A673 (cell line): ENCODE data around the gene BAZ1A. TPM values are rescaled to one million over a fixed set of nuclear protein-coding genes. Genes with fewer than 3 reads are reported as not detected.

ENCODE experiments used
- BruUV-seq: library from RNA; stranded (reverse); fragments of 400-500 nt; replicated peaks from 2 replicates; lab custom pipeline; 2021; lab: Mats Ljungman, UMichigan
- CTCF ChIA-PET: fragments of 300-600 bp; sonication (Branson Sonifier 250); formaldehyde crosslinking; loops from one replicate; lab custom pipeline; 2022; ENCODE audit warnings: antibody characterized with exemption; lab: Charles Lee
- POLR2A ChIA-PET: fragments of 300-600 bp; sonication (Branson Sonifier 250); formaldehyde crosslinking; loops from one replicate; lab custom pipeline; 2022; ENCODE audit warnings: antibody characterized with exemption; ENCODE audit not compliant: low non-redundant PET; lab: Charles Lee
- DNase-seq: peaks from one replicate; pipeline ENCODE4 v3.0.0-alpha.2; 2015; ENCODE audit warnings: low spot score
- H3K27ac ChIP-seq: fragments of 200-600 bp; sonication (generic); 2 replicates; pipeline ENCODE4 v1.5.1; 2016; ENCODE audit warnings: mixed run types, low read depth, mild to moderate bottlenecking, mixed read lengths, antibody characterized with exemption, low read length; ENCODE audit not compliant: poor library complexity, severe bottlenecking
- H3K27me3 ChIP-seq: fragments of 200-600 bp; sonication (generic); replicated peaks from 2 replicates; pipeline ENCODE4 v1.6.1; 2017; ENCODE audit warnings: mixed run types, low read depth, mild to moderate bottlenecking, mixed read lengths, antibody characterized with exemption, low read length; ENCODE audit not compliant: insufficient read depth, poor library complexity
- H3K36me3 ChIP-seq: fragments of 200-600 bp; sonication (generic); 2 replicates; pipeline ENCODE4 v1.6.1; 2016; ENCODE audit warnings: mixed run types, mild to moderate bottlenecking, mixed read lengths, antibody characterized with exemption, low read length; ENCODE audit not compliant: insufficient read depth, poor library complexity, severe bottlenecking
- H3K4me1 ChIP-seq: fragments of 200-600 bp; sonication (generic); 2 replicates; pipeline ENCODE4 v1.6.1; 2017; ENCODE audit warnings: mixed run types, mild to moderate bottlenecking, mixed read lengths, antibody characterized with exemption, low read length; ENCODE audit not compliant: insufficient read depth, poor library complexity, severe bottlenecking
- H3K4me3 ChIP-seq: fragments of 200-600 bp; sonication (generic); 2 replicates; pipeline ENCODE4 v1.5.1; 2016; ENCODE audit warnings: low read depth, mixed run types, mild to moderate bottlenecking, mixed read lengths, low read length; ENCODE audit not compliant: poor library complexity, severe bottlenecking
- H3K9me3 ChIP-seq: fragments of 200-600 bp; sonication (generic); 2 replicates; pipeline ENCODE4 v1.6.1; 2016; ENCODE audit warnings: mixed run types, low read depth, mild to moderate bottlenecking, mixed read lengths, antibody characterized with exemption, low read length; ENCODE audit not compliant: poor library complexity, severe bottlenecking
- EZH2 ChIP-seq: fragments of 200-600 bp; sonication (generic); IDR thresholded peaks from 2 replicates; pipeline ENCODE4 v1.6.1; 2017; ENCODE audit warnings: borderline replicate concordance, low read depth, mild to moderate bottlenecking, mixed read lengths, antibody characterized with exemption, low read length; ENCODE audit not compliant: poor library complexity, severe bottlenecking
- intact Hi-C: fragments of 100-400 bp; cut with micrococcal nuclease; formaldehyde crosslinking; loops from one replicate; pipeline ENCODE4 v1.10.0; 2022; ENCODE audit not compliant: unreplicated experiment
- total RNA-seq: library from RNA; stranded (reverse); gene quantifications from 2 replicates; pipeline ENCODE4 v1.2.3, GENCODE V29; 2021
- TF ChIP-seq, protein P1 (sequence below): fragments of 300-800, 200-600 bp; sonication (generic); conservative IDR thresholded peaks from 2 replicates; pipeline ENCODE4 v1.5.1; 2017; ENCODE audit warnings: low read depth, mild to moderate bottlenecking, antibody characterized with exemption, low read length, moderate library complexity, mixed read lengths

BAZ1A gene
- total RNA-seq, 1 experiment from 2014 or later = 70.3 TPM

DNA sequence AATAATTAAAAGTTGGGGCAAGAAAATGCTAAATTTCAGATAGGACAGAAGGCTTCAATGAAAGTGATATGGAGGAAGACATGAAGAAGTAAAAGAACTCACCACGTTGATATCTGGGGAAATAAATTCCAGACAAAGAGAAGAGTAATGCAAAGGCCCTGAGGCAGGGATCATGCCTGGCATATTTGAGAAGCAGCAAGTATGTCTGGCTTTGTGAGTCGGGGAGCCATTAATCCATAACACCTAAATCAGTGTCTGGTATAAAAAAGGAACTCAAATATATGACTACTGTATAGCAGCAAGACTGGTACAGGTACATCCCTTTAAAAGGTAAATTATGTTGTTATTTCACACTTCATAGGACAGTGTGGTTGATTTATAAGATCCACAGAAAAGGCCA lies 16.4 kb downstream of the BAZ1A start:
- no peak for DNase-seq
- CTCF ChIA-PET = no interaction called here
- Histone ChIP-seq H3K27ac (no peak overlapping the region), H3K9me3 (no peaks in the 10 kb centered on the region), H3K27me3 (no peaks in the 10 kb centered on the region), H3K4me1 (no peaks in the 10 kb centered on the region), H3K36me3 (peaks cover 41% of the 10 kb centered on the region), H3K4me3 (no peak overlapping the region)
- POLR2A ChIA-PET = interaction anchor here (0.7 kb wide), 1 partner anchor 12 kb away, joined by 10 read pairs; no protein-coding TSS in a partner anchor
- TF ChIP-seq, protein P1, sequence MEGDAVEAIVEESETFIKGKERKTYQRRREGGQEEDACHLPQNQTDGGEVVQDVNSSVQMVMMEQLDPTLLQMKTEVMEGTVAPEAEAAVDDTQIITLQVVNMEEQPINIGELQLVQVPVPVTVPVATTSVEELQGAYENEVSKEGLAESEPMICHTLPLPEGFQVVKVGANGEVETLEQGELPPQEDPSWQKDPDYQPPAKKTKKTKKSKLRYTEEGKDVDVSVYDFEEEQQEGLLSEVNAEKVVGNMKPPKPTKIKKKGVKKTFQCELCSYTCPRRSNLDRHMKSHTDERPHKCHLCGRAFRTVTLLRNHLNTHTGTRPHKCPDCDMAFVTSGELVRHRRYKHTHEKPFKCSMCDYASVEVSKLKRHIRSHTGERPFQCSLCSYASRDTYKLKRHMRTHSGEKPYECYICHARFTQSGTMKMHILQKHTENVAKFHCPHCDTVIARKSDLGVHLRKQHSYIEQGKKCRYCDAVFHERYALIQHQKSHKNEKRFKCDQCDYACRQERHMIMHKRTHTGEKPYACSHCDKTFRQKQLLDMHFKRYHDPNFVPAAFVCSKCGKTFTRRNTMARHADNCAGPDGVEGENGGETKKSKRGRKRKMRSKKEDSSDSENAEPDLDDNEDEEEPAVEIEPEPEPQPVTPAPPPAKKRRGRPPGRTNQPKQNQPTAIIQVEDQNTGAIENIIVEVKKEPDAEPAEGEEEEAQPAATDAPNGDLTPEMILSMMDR = no peak
- no peak for TF ChIP-seq EZH2
- intact Hi-C loops = no loop called here
- no TSS peak for BruUV-seq

DNA sequence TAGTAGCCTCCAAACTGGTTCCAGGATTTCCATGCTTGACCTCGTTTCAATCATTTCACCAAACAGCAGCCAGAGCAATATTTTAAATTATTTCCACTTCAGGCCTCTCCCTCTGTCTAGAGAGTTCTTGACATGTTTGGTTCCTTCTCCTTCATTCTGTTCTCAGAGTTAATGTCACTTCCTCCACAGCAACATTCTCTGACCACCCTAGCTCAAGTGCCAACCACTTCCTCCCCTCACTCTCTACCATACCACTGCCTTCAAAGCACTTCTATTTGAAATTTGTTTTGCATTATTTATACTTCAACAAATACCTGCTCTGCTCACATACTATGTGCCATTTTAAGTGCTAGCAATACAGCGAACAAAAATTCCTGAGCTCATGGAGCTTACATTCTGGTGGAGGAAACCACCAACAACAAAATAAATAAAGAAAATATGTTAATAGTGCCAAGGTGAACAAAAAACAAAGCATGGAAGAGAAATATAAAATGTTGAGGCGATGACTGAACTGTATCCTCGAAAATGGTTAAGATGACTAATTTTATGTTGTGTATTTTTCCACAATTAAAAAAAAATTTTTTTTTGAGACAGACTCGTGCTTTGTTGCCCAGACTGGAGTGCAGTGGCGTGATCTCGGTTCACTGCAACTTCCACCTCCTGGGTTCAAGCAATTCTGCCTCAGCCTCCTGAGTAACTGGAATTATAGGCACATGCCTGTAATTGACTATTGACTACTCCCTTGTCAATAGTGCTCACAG lies 17.3 kb downstream of the BAZ1A start:
- intact Hi-C loops = no loop called here
- no peak for TF ChIP-seq EZH2
- TF ChIP-seq, protein P1 = no peak
- BruUV-seq = no TSS peak

GRCh38 chr14:34853041-34853440 lies 22.1 kb downstream of the BAZ1A start:
- TF ChIP-seq, protein P1 = no peak
- TF ChIP-seq EZH2 = no peak
- H3K36me3 ChIP-seq = peaks cover 25% of the 10 kb centered on the region
- H3K9me3 ChIP-seq = no peaks in the 10 kb centered on the region
- H3K4me3 ChIP-seq = no peak overlapping the region
- DNase-seq = no peak
- intact Hi-C loops = no loop called here
- H3K27me3 ChIP-seq = no peaks in the 10 kb centered on the region
- ChIA-PET POLR2A (interaction anchor here (0.7 kb wide), 1 partner anchor 25 kb away, joined by 7 read pairs; no protein-coding TSS in a partner anchor), CTCF (no interaction called here)
- H3K27ac ChIP-seq = no peak overlapping the region
- H3K4me1 ChIP-seq = no peaks in the 10 kb centered on the region
- no TSS peak for BruUV-seq

More for the DNA sequence above, 17.3 kb downstream of the BAZ1A start:
- Histone ChIP-seq H3K9me3 (no peaks in the 10 kb centered on the region), H3K4me1 (no peaks in the 10 kb centered on the region), H3K4me3 (no peak overlapping the region), H3K27ac (peak overlapping the region; percentile 13), H3K27me3 (no peaks in the 10 kb centered on the region), H3K36me3 (peaks cover 49% of the 10 kb centered on the region)
- POLR2A ChIA-PET = no interaction called here
- DNase-seq = no peak
- CTCF ChIA-PET = no interaction called here
